ENCODE data around the gene FBXO5.

- TF ChIP-seq CTCF (IDR thresholded peaks at IDR 0.05) (no peak), EP300 (IDR thresholded peaks at IDR 0.05) (no peak), POLR2A (IDR thresholded peaks at IDR 0.05) (no peak)
Measured at GRCh38 chr6:153013438-153013837, 30.6 kb upstream of the FBXO5 start.
